Endodermal cell (in vitro differentiated cells): ENCODE data around the gene LAMTOR4. TPM values are rescaled to one million over a fixed set of nuclear protein-coding genes. Genes with fewer than 3 reads are reported as not detected.

Experiments
- DNase-seq: peaks from one replicate; pipeline ENCODE4 v3.0.0-alpha.2; 2017
- H3K27ac ChIP-seq: 2 replicates; pipeline ENCODE4 v1.5.1; 2013; ENCODE audit warnings: mild to moderate bottlenecking, low read depth, low read length, moderate library complexity
- H3K27me3 ChIP-seq: 2 replicates; pipeline ENCODE4 v1.6.1; 2013; ENCODE audit warnings: mild to moderate bottlenecking, low read length, moderate library complexity; ENCODE audit not compliant: insufficient read depth, control insufficient read depth, poor library complexity, severe bottlenecking
- H3K36me3 ChIP-seq: 2 replicates; pipeline ENCODE4 v1.7.0; 2013; ENCODE audit warnings: mild to moderate bottlenecking, low read length, moderate library complexity; ENCODE audit not compliant: control insufficient read depth, insufficient read depth
- H3K4me1 ChIP-seq: one replicate; pipeline ENCODE4 v1.7.0; 2013; ENCODE audit warnings: low read length; ENCODE audit not compliant: control insufficient read depth, insufficient read depth
- H3K4me3 ChIP-seq: 2 replicates; pipeline ENCODE4 v1.5.1; 2013; ENCODE audit warnings: mild to moderate bottlenecking, low read length, moderate library complexity
- H3K9ac ChIP-seq: 2 replicates; pipeline ENCODE4 v1.6.1; 2013; ENCODE audit warnings: mild to moderate bottlenecking, low read length, moderate library complexity; ENCODE audit not compliant: poor library complexity, severe bottlenecking; ENCODE audit errors: extremely low read depth
- H3K9me3 ChIP-seq: 2 replicates; pipeline ENCODE4 v1.6.1; 2013; ENCODE audit warnings: mild to moderate bottlenecking, low read length, moderate library complexity; ENCODE audit not compliant: control insufficient read depth
- H3K27ac Mint-ChIP-seq: 2 replicates; pipeline ENCODE4 v1.8.0; 2020; ENCODE audit warnings: mixed read lengths
- H3K27me3 Mint-ChIP-seq: 2 replicates; pipeline ENCODE4 v1.8.0; 2021; ENCODE audit warnings: mild to moderate bottlenecking, mixed read lengths; ENCODE audit not compliant: insufficient read depth
- H3K36me3 Mint-ChIP-seq: 2 replicates; pipeline ENCODE4 v1.8.0; 2020; ENCODE audit warnings: low read depth, mixed read lengths
- H3K4me1 Mint-ChIP-seq: 2 replicates; pipeline ENCODE4 v1.8.0; 2020; ENCODE audit warnings: mixed read lengths
- H3K4me3 Mint-ChIP-seq: 2 replicates; pipeline ENCODE4 v1.8.0; 2020; ENCODE audit warnings: mild to moderate bottlenecking, moderate library complexity, mixed read lengths
- H3K9me3 Mint-ChIP-seq: 2 replicates; pipeline ENCODE4 v1.8.0; 2020; ENCODE audit warnings: mild to moderate bottlenecking, mixed read lengths
- WGBS, 2 experiments: methylation state at CpG; one replicate each; pipeline versions ENCODE4 v1.1.5 to v1.1.7; 2013; ENCODE audit warnings: missing lambda C conversion rate in 2 of 2, mixed read lengths in 1 of 2; ENCODE audit not compliant: insufficient coverage in 1 of 2, insufficient read length in 1 of 2; 5-methylcytosine and 5-hydroxymethylcytosine counted together
- total RNA-seq, 2 donors: library from RNA; stranded (reverse); fragmentation: NEBNext Ultra II Directional in 1 of 2; extraction: Animal tissue kit (Norgen Biotek cat#: 25700) in 1 of 2; gene quantifications; 2 replicates in 1 of 2; 3 replicates in 1 of 2; pipeline ENCODE4 v1.2.1, GENCODE V29; 2021
- TF ChIP-seq, protein P1 (sequence below): fragments of 200-600 bp; sonication (generic); conservative IDR thresholded peaks from 2 replicates; pipeline ENCODE4 v1.5.0; 2021; ENCODE audit warnings: antibody characterized with exemption, mild to moderate bottlenecking

Gene LAMTOR4
- total RNA-seq, 2 donors from 2014 or later = 155 to 188 TPM

DNA sequence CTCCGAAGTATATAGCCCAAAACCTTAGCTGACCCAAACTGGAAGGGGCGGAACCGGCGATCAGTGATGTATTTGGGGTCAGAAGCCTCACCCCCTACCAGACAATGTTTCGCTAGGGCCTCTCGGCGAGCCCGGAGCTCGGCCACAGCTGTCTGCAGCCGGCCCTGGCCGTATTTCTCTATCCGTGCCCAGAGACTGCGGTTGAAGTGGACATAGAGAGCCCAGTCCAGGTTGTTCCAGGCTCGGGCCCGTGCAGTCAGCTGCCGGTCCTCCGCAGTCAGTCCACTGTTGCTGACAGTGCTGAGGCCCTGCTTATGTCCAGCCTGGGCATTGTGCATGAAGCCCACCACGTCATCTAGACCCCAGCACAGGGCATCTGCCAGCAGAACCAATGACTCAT is 11.3 kb downstream of the LAMTOR4 start:
- 96 to 98% methylated on average over 9 to 18 of the region's 18 CpGs for WGBS, 2 experiments
- Histone ChIP-seq H3K27me3 (no peaks in the 10 kb centered on the region), H3K4me3 (no peak overlapping the region), H3K36me3 (peaks cover 20% of the 10 kb centered on the region), H3K9me3 (no peaks in the 10 kb centered on the region), H3K27ac (no peak overlapping the region), H3K9ac (no peak overlapping the region), H3K4me1 (peaks cover 8% of the 10 kb centered on the region)
- H3K27ac Mint-ChIP-seq = no peak overlapping the region
- H3K4me3 Mint-ChIP-seq = peak overlapping the region; percentile 62
- H3K9me3 Mint-ChIP-seq = no peaks in the 10 kb centered on the region
- peaks cover 9% of the 10 kb centered on the region for H3K27me3 Mint-ChIP-seq
- H3K36me3 Mint-ChIP-seq = peaks cover 15% of the 10 kb centered on the region
- TF ChIP-seq, protein P1, sequence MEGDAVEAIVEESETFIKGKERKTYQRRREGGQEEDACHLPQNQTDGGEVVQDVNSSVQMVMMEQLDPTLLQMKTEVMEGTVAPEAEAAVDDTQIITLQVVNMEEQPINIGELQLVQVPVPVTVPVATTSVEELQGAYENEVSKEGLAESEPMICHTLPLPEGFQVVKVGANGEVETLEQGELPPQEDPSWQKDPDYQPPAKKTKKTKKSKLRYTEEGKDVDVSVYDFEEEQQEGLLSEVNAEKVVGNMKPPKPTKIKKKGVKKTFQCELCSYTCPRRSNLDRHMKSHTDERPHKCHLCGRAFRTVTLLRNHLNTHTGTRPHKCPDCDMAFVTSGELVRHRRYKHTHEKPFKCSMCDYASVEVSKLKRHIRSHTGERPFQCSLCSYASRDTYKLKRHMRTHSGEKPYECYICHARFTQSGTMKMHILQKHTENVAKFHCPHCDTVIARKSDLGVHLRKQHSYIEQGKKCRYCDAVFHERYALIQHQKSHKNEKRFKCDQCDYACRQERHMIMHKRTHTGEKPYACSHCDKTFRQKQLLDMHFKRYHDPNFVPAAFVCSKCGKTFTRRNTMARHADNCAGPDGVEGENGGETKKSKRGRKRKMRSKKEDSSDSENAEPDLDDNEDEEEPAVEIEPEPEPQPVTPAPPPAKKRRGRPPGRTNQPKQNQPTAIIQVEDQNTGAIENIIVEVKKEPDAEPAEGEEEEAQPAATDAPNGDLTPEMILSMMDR = no peak
- H3K4me1 Mint-ChIP-seq = peaks cover 16% of the 10 kb centered on the region
- no peak for DNase-seq

- Mint-ChIP-seq H3K27ac (no peak overlapping the region), H3K36me3 (no peaks in the 10 kb centered on the region), H3K4me1 (peaks cover 17% of the 10 kb centered on the region), H3K4me3 (no peak overlapping the region), H3K9me3 (no peaks in the 10 kb centered on the region), H3K27me3 (peaks cover 25% of the 10 kb centered on the region)
- WGBS, 2 experiments = 67 to 72% methylated on average over 5 to 6 of the region's 6 CpGs
- DNase-seq = peak; percentile 68
- no peaks in the 10 kb centered on the region for H3K9me3 ChIP-seq
- no peak overlapping the region for H3K4me3 ChIP-seq
- no peak overlapping the region for H3K27ac ChIP-seq
- TF ChIP-seq, protein P1 = no peak
- H3K36me3 ChIP-seq = no peaks in the 10 kb centered on the region
- no peaks in the 10 kb centered on the region for H3K27me3 ChIP-seq
- no peak overlapping the region for H3K9ac ChIP-seq
- H3K4me1 ChIP-seq = peaks cover 9% of the 10 kb centered on the region
Measured at GRCh38 chr7:100163006-100163531, 14.4 kb downstream of the LAMTOR4 start.

GRCh38 chr7:100163871-100164270 is 15.2 kb downstream of the LAMTOR4 start:
- H3K9ac ChIP-seq = no peak overlapping the region
- no peak overlapping the region for H3K27ac ChIP-seq
- TF ChIP-seq, protein P1 = no peak
- H3K36me3 Mint-ChIP-seq = no peaks in the 10 kb centered on the region
- no peaks in the 10 kb centered on the region for H3K36me3 ChIP-seq
- H3K4me1 Mint-ChIP-seq = peaks cover 25% of the 10 kb centered on the region
- H3K9me3 ChIP-seq = no peaks in the 10 kb centered on the region
- no peaks in the 10 kb centered on the region for H3K27me3 ChIP-seq
- no peaks in the 10 kb centered on the region for H3K9me3 Mint-ChIP-seq
- no peak for DNase-seq
- no peak overlapping the region for H3K27ac Mint-ChIP-seq
- peaks cover 28% of the 10 kb centered on the region for H3K27me3 Mint-ChIP-seq
- H3K4me3 Mint-ChIP-seq = no peak overlapping the region
- 87 to 90% methylated on average over 4 to 5 of the region's 5 CpGs for WGBS, 2 experiments
- peaks cover 9% of the 10 kb centered on the region for H3K4me1 ChIP-seq
- no peak overlapping the region for H3K4me3 ChIP-seq
